Esophagus (tissue), 2 donors: ENCODE measurements around the gene TTC28. TPM values are rescaled to one million over a fixed set of nuclear protein-coding genes. Genes with fewer than 3 reads are reported as not detected.
"Not testable (repeated sequence)": the region's sequence is repeated elsewhere in the genome, so short reads cannot be mapped to it uniquely, and the experiment has no call there.

Source experiments
- H3K27ac ChIP-seq, 2 donors: one replicate each; pipeline ENCODE4 v1.5.1; 2013; ENCODE audit warnings: low read depth in 2 of 2, mild to moderate bottlenecking in 2 of 2, inconsistent platforms in 1 of 2, low read length in 1 of 2, moderate library complexity in 1 of 2
- H3K27me3 ChIP-seq, 2 donors: one replicate each; pipeline ENCODE4 v1.6.1; 2013; ENCODE audit warnings: low read length in 2 of 2, control low read depth in 1 of 2, mild to moderate bottlenecking in 1 of 2; ENCODE audit not compliant: insufficient read depth in 2 of 2, control insufficient read depth in 1 of 2
- H3K36me3 ChIP-seq, 2 donors: one replicate each; pipeline ENCODE4 v1.6.1; 2013; ENCODE audit warnings: low read length in 1 of 2; ENCODE audit not compliant: control insufficient read depth in 2 of 2, insufficient read depth in 2 of 2
- H3K4me1 ChIP-seq, 2 donors: one replicate each; pipeline ENCODE4 v1.6.1; 2013; ENCODE audit warnings: low read length in 1 of 2; ENCODE audit not compliant: control insufficient read depth in 2 of 2, insufficient read depth in 2 of 2
- H3K4me3 ChIP-seq, 2 donors: one replicate each; pipeline ENCODE4 v1.5.1; 2013; ENCODE audit warnings: low read length in 2 of 2, mild to moderate bottlenecking in 2 of 2, low read depth in 1 of 2, moderate library complexity in 1 of 2
- H3K9me3 ChIP-seq, 2 donors: one replicate each; pipeline ENCODE4 v1.6.1; 2013; ENCODE audit warnings: mild to moderate bottlenecking in 2 of 2, low read depth in 1 of 2, low read length in 1 of 2, moderate library complexity in 1 of 2; ENCODE audit not compliant: control insufficient read depth in 2 of 2, insufficient read depth in 1 of 2
- whole genome bisulfite sequencing, 2 donors: extraction: QIAGEN DNeasy Blood & Tissue Kit; methylation state at CpG; one replicate each; pipeline ENCODE4 v1.1.7; 2013; 5-methylcytosine and 5-hydroxymethylcytosine counted together
- polyA plus RNA-seq, 2 donors: library from polyadenylated mRNA; stranded (reverse); fragments of 200-250 nt; gene quantifications; one replicate each; pipeline ENCODE4 v1.2.3, GENCODE V29; 2013
- donor health status: healthy with polysubstance abuse.
- donor health status: Bipolar disorder and iron deficiency.

The TTC28 gene
- polyA plus RNA-seq, 2 donors: 1.4 to 2.6 TPM

DNA sequence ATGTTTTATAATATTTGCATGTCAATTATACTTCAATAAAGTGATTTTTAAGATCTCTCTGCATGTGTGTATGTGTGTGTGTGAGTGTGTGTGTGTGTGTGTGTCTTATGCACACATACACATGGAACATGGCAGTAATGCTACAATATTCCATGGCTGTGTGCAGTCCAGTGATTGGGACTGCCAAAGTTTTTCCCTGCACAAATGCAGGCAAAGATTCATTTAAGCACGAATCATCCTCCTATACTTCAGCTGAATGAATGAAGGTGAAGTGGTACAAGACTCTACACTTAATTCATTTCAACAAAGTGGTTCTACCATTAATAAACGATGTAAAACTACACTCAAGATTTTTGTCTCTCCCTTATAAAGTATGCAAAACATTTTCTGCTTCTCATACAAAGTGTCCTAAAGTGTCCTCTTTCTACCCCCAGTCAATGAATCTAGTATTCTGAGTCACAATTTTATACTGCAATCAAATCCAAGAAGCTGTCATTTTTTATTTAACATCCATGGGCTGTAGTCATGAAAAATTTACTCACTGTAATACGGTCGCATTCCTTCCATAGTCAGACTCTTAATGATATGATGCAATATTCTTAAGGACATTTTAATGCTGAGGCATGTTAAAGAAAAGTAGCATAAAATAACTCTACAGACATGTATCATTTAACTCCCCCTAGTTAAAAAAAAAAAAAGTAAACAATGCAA lies 132.4 kb downstream of the TTC28 start:
- WGBS, 2 donors: 46 to 66% methylated on average over 4 of the region's 4 CpGs

GRCh38 chr22:28544431-28544868 lies 135.2 kb downstream of the TTC28 start:
- H3K27me3 ChIP-seq: no peaks in the 10 kb centered on the region
- 75 to 82% methylated on average over 2 of the region's 2 CpGs for WGBS, 2 donors

More for the DNA sequence above, 132.4 kb downstream of the TTC28 start:
- no peaks in the 10 kb centered on the region for H3K36me3 ChIP-seq
- H3K4me1 ChIP-seq: no peaks in the 10 kb centered on the region
- H3K9me3 ChIP-seq: no peaks in the 10 kb centered on the region
- no peaks in the 10 kb centered on the region for H3K27me3 ChIP-seq
- no peak overlapping the region for H3K4me3 ChIP-seq
- H3K27ac ChIP-seq: no peak overlapping the region

DNA sequence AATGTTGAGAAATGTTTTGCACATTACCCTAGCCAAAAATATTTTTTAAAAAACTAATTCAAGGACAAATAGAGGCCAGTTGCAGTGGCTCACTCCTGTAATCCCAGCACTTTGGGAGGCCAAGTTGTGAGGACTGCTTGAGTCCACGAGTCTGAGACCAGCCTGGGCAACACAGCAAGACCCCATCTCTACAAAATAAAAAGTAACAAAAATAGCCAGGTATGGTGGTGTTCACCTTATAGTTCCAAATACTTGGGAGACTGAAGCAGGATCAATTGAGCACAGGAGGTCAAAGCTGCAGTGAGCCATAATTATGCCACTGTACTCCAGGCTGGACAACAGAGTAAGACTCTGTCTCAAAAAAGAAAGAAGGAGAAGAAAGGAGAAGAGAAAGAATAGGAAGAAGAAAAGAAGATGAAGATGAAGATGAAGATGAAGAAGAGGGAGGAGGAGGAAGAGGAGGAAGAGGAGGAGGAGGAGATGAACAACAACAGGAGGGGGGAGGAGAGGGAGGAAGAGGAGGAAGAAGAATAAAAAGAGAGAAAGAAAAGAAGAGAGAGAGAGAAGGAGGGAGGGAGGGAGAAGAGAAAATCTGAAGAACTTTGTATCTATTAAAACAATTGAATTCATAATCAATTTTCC lies 136.5 kb downstream of the TTC28 start:
- Histone ChIP-seq H3K36me3 (no peaks in the 10 kb centered on the region), H3K9me3 (no peaks in the 10 kb centered on the region), H3K4me1 (no peaks in the 10 kb centered on the region), H3K27me3 (no peaks in the 10 kb centered on the region), H3K27ac (no peak overlapping the region), H3K4me3 (no peak overlapping the region)
- WGBS, 2 donors: 80 to 93% methylated on average over 1 of the region's 1 CpG

More at GRCh38 chr22:28544431-28544868, 135.2 kb downstream of the TTC28 start:
- H3K27ac ChIP-seq: no peak overlapping the region
- no peaks in the 10 kb centered on the region for H3K9me3 ChIP-seq
- H3K4me1 ChIP-seq: no peaks in the 10 kb centered on the region
- no peak overlapping the region for H3K4me3 ChIP-seq
- no peaks in the 10 kb centered on the region for H3K36me3 ChIP-seq

DNA sequence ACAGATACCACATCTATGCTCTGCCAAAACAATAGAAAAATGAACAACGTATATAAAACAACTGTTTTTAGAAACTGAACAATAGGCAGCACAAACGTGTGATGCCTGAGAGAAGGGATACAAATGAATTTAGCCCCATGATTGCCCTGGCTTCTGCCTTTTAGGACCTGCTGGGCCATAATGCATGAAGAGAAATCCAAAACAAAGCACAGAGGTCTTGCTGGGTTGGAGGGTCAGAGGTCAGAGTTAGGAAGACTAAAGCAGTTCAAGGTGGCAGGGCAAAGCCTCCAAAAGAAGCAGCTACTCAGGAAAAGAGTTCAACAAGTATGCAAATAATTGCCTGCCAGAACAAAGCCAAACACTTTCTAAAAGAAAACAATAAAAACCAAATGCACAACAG lies 138.5 kb downstream of the TTC28 start:
- no peaks in the 10 kb centered on the region for H3K4me1 ChIP-seq
- no peak overlapping the region for H3K27ac ChIP-seq
- no peaks in the 10 kb centered on the region for H3K36me3 ChIP-seq
- H3K27me3 ChIP-seq: no peaks in the 10 kb centered on the region
- H3K4me3 ChIP-seq: no peak overlapping the region
- no peaks in the 10 kb centered on the region for H3K9me3 ChIP-seq
- WGBS, 2 donors: 70 to 80% methylated on average over 2 of the region's 2 CpGs

GRCh38 chr22:28538922-28539321 lies 140.7 kb downstream of the TTC28 start:
- no peaks in the 10 kb centered on the region for H3K27me3 ChIP-seq
- no peak overlapping the region for H3K27ac ChIP-seq
- H3K36me3 ChIP-seq: no peaks in the 10 kb centered on the region
- WGBS, 2 donors: 92 to 100% methylated on average over 2 of the region's 2 CpGs
- H3K9me3 ChIP-seq: no peaks in the 10 kb centered on the region
- H3K4me3 ChIP-seq: no peak overlapping the region
- no peaks in the 10 kb centered on the region for H3K4me1 ChIP-seq

DNA sequence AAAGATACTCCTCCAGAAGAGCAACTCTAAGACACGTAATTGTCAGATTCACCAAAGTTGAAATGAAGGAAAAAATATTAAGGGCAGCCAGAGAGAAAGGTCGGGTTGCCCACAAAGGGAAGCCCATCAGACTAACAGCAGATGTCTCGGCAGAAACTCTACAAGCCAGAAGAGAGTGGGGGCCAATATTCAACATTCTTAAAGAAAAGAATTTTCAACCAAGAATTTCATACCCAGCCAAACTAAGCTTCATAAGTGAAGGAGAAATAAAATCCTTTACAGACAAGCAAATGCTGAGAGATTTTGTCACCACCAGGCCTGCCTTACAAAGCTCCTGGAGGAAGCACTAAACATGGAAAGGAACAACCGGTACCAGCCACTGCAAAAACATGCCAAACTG lies 149.1 kb downstream of the TTC28 start:
- WGBS, 2 donors: 88 to 91% methylated on average over 4 of the region's 4 CpGs
- not testable (repeated sequence) for H3K27ac ChIP-seq, H3K27me3 ChIP-seq, H3K4me3 ChIP-seq, H3K4me1 ChIP-seq, H3K36me3 ChIP-seq, H3K9me3 ChIP-seq

DNA sequence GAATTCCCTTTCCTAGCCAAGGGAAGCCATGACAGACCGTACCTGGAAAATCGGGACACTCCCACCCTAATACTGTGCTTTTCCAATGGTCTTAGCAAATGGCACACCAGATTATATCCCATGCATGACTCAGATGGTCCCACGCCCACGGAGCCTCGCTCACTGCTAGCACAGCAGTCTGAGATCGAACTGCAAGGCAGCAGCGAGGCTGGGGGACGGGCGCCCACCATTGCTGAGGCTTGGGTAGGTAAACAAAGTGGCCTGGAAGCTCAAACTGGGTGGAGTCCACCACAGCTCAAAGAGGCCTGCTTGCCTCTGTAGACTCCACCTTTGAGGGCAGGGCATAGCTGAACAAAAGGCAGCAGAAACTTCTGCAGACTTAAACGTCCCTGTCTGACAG lies 150.5 kb downstream of the TTC28 start:
- 89 to 91% methylated on average over 10 of the region's 10 CpGs for WGBS, 2 donors
- not testable (repeated sequence) for H3K4me1 ChIP-seq, H3K27ac ChIP-seq, H3K9me3 ChIP-seq, H3K36me3 ChIP-seq, H3K4me3 ChIP-seq, H3K27me3 ChIP-seq

GRCh38 chr22:28521451-28521850 lies 158.2 kb downstream of the TTC28 start:
- no peak overlapping the region for H3K4me3 ChIP-seq
- no peaks in the 10 kb centered on the region for H3K27me3 ChIP-seq
- H3K9me3 ChIP-seq: no peaks in the 10 kb centered on the region
- no peaks in the 10 kb centered on the region for H3K4me1 ChIP-seq
- H3K27ac ChIP-seq: no peak overlapping the region
- WGBS, 2 donors: 66 to 74% methylated on average over 3 of the region's 3 CpGs
- no peaks in the 10 kb centered on the region for H3K36me3 ChIP-seq

- H3K9me3 ChIP-seq: no peaks in the 10 kb centered on the region
- WGBS, 2 donors: 33 to 48% methylated on average over 3 of the region's 3 CpGs
- no peaks in the 10 kb centered on the region for H3K36me3 ChIP-seq
- no peaks in the 10 kb centered on the region for H3K27me3 ChIP-seq
- H3K4me1 ChIP-seq: no peaks in the 10 kb centered on the region
- no peak overlapping the region for H3K4me3 ChIP-seq
- H3K27ac ChIP-seq: no peak overlapping the region
Measured at GRCh38 chr22:28514321-28514821, 165.3 kb downstream of the TTC28 start.

- 94 to 96% methylated on average over 2 of the region's 2 CpGs for WGBS, 2 donors
- H3K4me3 ChIP-seq: not testable (repeated sequence)
Measured at GRCh38 chr22:28512387-28512786, 167.3 kb downstream of the TTC28 start.

More at GRCh38 chr22:28512387-28512786, 167.3 kb downstream of the TTC28 start:
- not testable (repeated sequence) for H3K27me3 ChIP-seq, H3K36me3 ChIP-seq, H3K9me3 ChIP-seq, H3K4me1 ChIP-seq, H3K27ac ChIP-seq
